D341Med (cell line): ENCODE data around the gene COL9A3.
"Not testable (repeated sequence)": the region's sequence is repeated elsewhere in the genome, so short reads cannot be mapped to it uniquely, and the experiment has no call there.

Source experiments
- DNase-seq: peaks from one replicate; pipeline ENCODE4 v3.0.0; 2012; ENCODE audit warnings: low spot score

The COL9A3 gene

GRCh38 chr20:62856931-62857619 is 40.2 kb downstream of the COL9A3 start:
- no peak for DNase-seq

GRCh38 chr20:62858058-62858830 is 41.4 kb downstream of the COL9A3 start:
- no peak for DNase-seq

- no peak for DNase-seq
Observed at GRCh38 chr20:62859721-62860120, 42.9 kb downstream of the COL9A3 start.

- DNase-seq: no peak
Observed at GRCh38 chr20:62860391-62860923, 43.6 kb downstream of the COL9A3 start.

- DNase-seq: peak; percentile 82
Observed at GRCh38 chr20:62860924-62861691, 44.3 kb downstream of the COL9A3 start.

- peak; percentile 99 for DNase-seq
Observed at GRCh38 chr20:62861726-62862336, 45.0 kb downstream of the COL9A3 start, which contains the start of gene TCFL5. TCFL5 (minus strand) TSS chr20:62861822; CDS start chr20:62861670, 152 bp downstream.

GRCh38 chr20:62864207-62864606 is 47.4 kb downstream of the COL9A3 start:
- DNase-seq: no peak

- no peak for DNase-seq
Observed at GRCh38 chr20:62872184-62872847, 55.5 kb downstream of the COL9A3 start.

GRCh38 chr20:62872862-62873261 is 56.0 kb downstream of the COL9A3 start:
- DNase-seq: no peak

GRCh38 chr20:62873280-62873679 is 56.4 kb downstream of the COL9A3 start:
- DNase-seq: peak; percentile 9

- not testable (repeated sequence) for DNase-seq
Observed at GRCh38 chr20:62873681-62874031, 56.8 kb downstream of the COL9A3 start.

GRCh38 chr20:62874964-62875344 is 58.1 kb downstream of the COL9A3 start:
- peak; percentile 39 for DNase-seq

- DNase-seq: peak; percentile 84
Observed at GRCh38 chr20:62875419-62876361, 58.8 kb downstream of the COL9A3 start.

GRCh38 chr20:62876501-62876901 is 59.7 kb downstream of the COL9A3 start:
- no peak for DNase-seq

- peak; percentile 37 for DNase-seq
Observed at GRCh38 chr20:62876902-62877816, 60.3 kb downstream of the COL9A3 start.

GRCh38 chr20:62878244-62879038 is 61.6 kb downstream of the COL9A3 start:
- peak; percentile 18 for DNase-seq

GRCh38 chr20:62879275-62880146 is 62.7 kb downstream of the COL9A3 start:
- peak; percentile 30 for DNase-seq
